Liver (tissue), 3 donors: ENCODE results near the gene DPP6.

Experiments used
- CTCF ChIP-seq: fragments of 150-350 bp; IDR thresholded peaks from 2 replicates; pipeline ENCODE4 v1.5.1; 2017; ENCODE audit warnings: improper control_type of control experiment, low read depth, low read length; ENCODE audit not compliant: missing input control
- MAX ChIP-seq: IDR thresholded peaks from 2 replicates; pipeline ENCODE4 v1.6.1; 2016; ENCODE audit warnings: antibody characterized with exemption
- RAD21 ChIP-seq, 2 donors: IDR thresholded peaks; 2 replicates each; pipeline ENCODE4 v1.6.1; 2016; ENCODE audit warnings: antibody characterized with exemption in 2 of 2, mild to moderate bottlenecking in 2 of 2
- RXRA ChIP-seq, 2 donors: IDR thresholded peaks; 2 replicates each; pipeline ENCODE4 v1.6.1; 2017 to 2018; ENCODE audit warnings: antibody characterized with exemption in 2 of 2, mild to moderate bottlenecking in 1 of 2
- SP1 ChIP-seq: IDR thresholded peaks from 2 replicates; pipeline ENCODE4 v1.6.1; 2018; ENCODE audit warnings: antibody characterized with exemption, mild to moderate bottlenecking
- donor health status: healthy.
- donor health status: healthy.

- TF ChIP-seq MAX (no peak), RXRA (IDR thresholded peaks at IDR 0.05) (no peak), CTCF (no peak), SP1 (no peak), RAD21 (IDR thresholded peaks at IDR 0.05) (no peak)
These were observed 634.1 kb downstream of the DPP6 start for GRCh38 chr7:154686305-154686704.
